Placental epithelial cell (primary cell): ENCODE results near the gene TRAF3. TPM values are rescaled to one million over a fixed set of nuclear protein-coding genes. Genes with fewer than 3 reads are reported as not detected.

Experiments
- small RNA-seq: library from RNA; depleted of rRNA; stranded (forward); fragments of <200 nt; gene quantifications from one replicate; pipeline ENCODE3, GENCODE V24; 2012
- total RNA-seq: library from RNA; depleted of rRNA; stranded (reverse); fragments of >200 nt; gene quantifications from 2 replicates; pipeline ENCODE4 v1.2.3, GENCODE V29; 2012

Gene TRAF3
- total RNA-seq = 13.7 and 20.5 TPM in 2 replicates

GRCh38 chr14:102776761-102777710, at the start of gene TRAF3:
Gene TRAF3 (plus strand): TSS chr14:102777449. CDS start chr14:102870202, 92,753 bp downstream.

GRCh38 chr14:102922490-102923200, 145.4 kb downstream of the TRAF3 start, which contains the start of gene AMN:
Gene AMN (plus strand): TSS chr14:102922663. CDS start chr14:102922689, 26 bp downstream.

Small RNAs within 50 kb of the gene (small RNA-seq; reads per million reads assigned to genes)
- not detected for gene RNU6-1316P

Other genes with a start within 250 kb of the TRAF3 start
- 25.1 and 33.4 TPM in 2 replicates for gene RCOR1, start 184.8 kb upstream of the TRAF3 start, total RNA-seq
- gene AMN, start 145.2 kb downstream of the TRAF3 start, total RNA-seq = 1.2 and 4.2 TPM in 2 replicates